PFSK-1 (cell line): ENCODE results near the gene PXDN.

Experiments
- FOXP2 ChIP-seq: optimal IDR thresholded peaks from 2 replicates; pipeline ENCODE3; 2011; ENCODE audit warnings: borderline replicate concordance, control low read depth, inconsistent platforms; ENCODE audit not compliant: insufficient read depth; ENCODE audit errors: extremely low read length, extremely low read depth
- POLR2AphosphoS5 ChIP-seq: IDR thresholded peaks from 2 replicates; pipeline ENCODE4 v1.6.1; 2012; ENCODE audit warnings: low read depth, mild to moderate bottlenecking, control low read depth, low read length, moderate library complexity
- TAF1 ChIP-seq: IDR thresholded peaks from 2 replicates; pipeline ENCODE4 v1.6.1; 2012; ENCODE audit warnings: low read length, control low read depth, borderline replicate concordance; ENCODE audit not compliant: insufficient read depth
- TF ChIP-seq, protein P1 (sequence below), 2 experiments: IDR thresholded peaks; 2 replicates each; pipeline versions ENCODE4 v1.6.1 to v1.8.0; 2011 to 2012; ENCODE audit warnings: low read depth in 2 of 2, low read length in 2 of 2, control low read depth in 1 of 2, inconsistent platforms in 1 of 2, mild to moderate bottlenecking in 1 of 2, moderate library complexity in 1 of 2; ENCODE audit not compliant: insufficient read depth in 1 of 2

DNA sequence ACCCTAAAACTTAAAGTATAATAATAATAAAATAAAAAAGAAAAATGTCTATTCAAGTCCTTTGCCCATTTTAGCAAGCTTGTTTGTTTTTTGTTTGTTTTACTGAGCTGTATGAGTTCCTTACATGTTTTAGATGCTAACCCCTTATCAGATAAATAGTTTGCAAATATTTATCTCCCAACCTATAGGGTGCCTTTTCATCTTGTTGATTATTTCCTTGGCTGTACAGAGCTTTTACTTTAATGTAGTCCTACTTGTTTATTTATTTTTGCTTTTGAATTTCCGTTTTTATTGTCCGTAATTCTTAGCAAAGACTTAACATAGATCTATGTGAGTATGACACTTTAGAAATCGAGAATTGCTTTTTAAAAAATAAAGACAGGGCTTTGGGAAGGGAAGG is 17.8 kb downstream of the PXDN start:
- TF ChIP-seq POLR2AphosphoS5, result no peak
- no peak for TF ChIP-seq FOXP2
- TF ChIP-seq TAF1, result no peak
- TF ChIP-seq, protein P1, sequence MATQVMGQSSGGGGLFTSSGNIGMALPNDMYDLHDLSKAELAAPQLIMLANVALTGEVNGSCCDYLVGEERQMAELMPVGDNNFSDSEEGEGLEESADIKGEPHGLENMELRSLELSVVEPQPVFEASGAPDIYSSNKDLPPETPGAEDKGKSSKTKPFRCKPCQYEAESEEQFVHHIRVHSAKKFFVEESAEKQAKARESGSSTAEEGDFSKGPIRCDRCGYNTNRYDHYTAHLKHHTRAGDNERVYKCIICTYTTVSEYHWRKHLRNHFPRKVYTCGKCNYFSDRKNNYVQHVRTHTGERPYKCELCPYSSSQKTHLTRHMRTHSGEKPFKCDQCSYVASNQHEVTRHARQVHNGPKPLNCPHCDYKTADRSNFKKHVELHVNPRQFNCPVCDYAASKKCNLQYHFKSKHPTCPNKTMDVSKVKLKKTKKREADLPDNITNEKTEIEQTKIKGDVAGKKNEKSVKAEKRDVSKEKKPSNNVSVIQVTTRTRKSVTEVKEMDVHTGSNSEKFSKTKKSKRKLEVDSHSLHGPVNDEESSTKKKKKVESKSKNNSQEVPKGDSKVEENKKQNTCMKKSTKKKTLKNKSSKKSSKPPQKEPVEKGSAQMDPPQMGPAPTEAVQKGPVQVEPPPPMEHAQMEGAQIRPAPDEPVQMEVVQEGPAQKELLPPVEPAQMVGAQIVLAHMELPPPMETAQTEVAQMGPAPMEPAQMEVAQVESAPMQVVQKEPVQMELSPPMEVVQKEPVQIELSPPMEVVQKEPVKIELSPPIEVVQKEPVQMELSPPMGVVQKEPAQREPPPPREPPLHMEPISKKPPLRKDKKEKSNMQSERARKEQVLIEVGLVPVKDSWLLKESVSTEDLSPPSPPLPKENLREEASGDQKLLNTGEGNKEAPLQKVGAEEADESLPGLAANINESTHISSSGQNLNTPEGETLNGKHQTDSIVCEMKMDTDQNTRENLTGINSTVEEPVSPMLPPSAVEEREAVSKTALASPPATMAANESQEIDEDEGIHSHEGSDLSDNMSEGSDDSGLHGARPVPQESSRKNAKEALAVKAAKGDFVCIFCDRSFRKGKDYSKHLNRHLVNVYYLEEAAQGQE (IDR thresholded peaks at IDR 0.05; ENCODE audit: insufficient read depth in 1 of 2, low read depth in 2 of 2, low read length in 2 of 2), result no peak
